ENCODE measurements around the gene RUFY4.
"Not testable (repeated sequence)": the region's sequence is repeated elsewhere in the genome, so short reads cannot be mapped to it uniquely, and the experiment has no call there.

RUFY4 gene

DNA sequence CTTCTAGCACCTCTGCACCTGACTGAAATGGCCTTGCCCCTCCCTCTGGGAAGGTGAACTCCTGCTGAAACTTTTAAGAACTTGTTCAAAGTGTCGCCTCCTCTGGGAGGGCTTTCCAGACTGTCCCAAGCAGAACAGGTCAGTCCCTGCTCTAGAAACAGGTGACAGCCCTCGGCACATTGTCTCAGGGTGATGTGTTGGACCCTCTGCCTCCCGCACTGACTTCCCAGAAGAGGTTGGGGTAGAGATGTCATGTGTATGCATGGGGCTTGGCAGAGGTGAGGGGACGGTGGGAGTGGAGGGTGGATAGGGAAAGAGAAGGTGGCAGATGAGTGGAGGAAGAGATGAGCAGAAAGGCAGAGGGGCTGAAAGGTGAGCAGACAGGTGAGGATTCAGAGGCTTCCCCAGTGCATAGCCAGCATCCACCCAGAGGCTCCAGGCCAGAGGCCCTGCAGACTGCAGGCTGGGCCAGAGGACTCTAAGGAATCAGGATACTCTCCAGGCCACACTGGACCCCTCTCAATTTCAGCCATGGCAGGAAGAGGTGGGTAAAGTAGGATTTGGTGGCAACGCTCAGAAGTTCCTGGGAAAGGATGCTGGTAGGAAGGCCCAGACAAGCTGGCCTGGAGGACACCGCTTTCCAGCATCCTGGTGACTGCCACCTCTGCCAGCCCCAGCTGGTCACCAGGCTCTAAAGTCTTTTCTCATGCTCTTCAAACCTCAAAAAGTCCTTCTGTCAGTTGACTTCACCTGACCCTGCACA is 41.4 kb upstream of the RUFY4 start:
- H3K4me1 Mint-ChIP-seq, result no peaks in the 10 kb centered on the region
- no peak for DNase-seq (ENCODE audit: low spot score in 2 of 2)
- no peaks in the 10 kb centered on the region for H3K9me3 Mint-ChIP-seq

DNA sequence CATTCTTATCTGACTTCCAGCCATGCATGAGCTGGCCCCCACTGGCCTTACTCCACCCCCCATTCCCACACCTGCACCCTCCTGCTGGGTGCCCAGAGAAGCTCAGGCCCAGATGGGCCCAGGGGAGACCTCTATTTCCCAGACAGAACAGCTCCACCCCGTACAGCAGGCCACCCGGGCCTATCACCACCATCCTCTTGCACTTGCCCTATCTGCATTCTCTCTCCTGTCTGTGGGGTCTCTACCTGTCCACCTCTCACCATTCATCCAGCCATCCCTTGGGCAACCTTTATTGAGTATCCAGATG is 40.9 kb upstream of the RUFY4 start:
- Mint-ChIP-seq H3K27me3 (no peaks in the 10 kb centered on the region), H3K9me3 (no peaks in the 10 kb centered on the region), H3K36me3 (no peaks in the 10 kb centered on the region), H3K4me3 (no peak overlapping the region), H3K27ac (no peak overlapping the region), H3K4me1 (no peaks in the 10 kb centered on the region)
- ATAC-seq (ENCODE audit: low read depth) (no peak), DNase-seq (ENCODE audit: low spot score in 2 of 2) (no peak)

More for the DNA sequence above, 41.4 kb upstream of the RUFY4 start:
- Mint-ChIP-seq H3K27me3 (no peaks in the 10 kb centered on the region), H3K27ac (no peak overlapping the region), H3K36me3 (no peaks in the 10 kb centered on the region), H3K4me3 (no peak overlapping the region)
- no peak for ATAC-seq (ENCODE audit: low read depth)

DNA sequence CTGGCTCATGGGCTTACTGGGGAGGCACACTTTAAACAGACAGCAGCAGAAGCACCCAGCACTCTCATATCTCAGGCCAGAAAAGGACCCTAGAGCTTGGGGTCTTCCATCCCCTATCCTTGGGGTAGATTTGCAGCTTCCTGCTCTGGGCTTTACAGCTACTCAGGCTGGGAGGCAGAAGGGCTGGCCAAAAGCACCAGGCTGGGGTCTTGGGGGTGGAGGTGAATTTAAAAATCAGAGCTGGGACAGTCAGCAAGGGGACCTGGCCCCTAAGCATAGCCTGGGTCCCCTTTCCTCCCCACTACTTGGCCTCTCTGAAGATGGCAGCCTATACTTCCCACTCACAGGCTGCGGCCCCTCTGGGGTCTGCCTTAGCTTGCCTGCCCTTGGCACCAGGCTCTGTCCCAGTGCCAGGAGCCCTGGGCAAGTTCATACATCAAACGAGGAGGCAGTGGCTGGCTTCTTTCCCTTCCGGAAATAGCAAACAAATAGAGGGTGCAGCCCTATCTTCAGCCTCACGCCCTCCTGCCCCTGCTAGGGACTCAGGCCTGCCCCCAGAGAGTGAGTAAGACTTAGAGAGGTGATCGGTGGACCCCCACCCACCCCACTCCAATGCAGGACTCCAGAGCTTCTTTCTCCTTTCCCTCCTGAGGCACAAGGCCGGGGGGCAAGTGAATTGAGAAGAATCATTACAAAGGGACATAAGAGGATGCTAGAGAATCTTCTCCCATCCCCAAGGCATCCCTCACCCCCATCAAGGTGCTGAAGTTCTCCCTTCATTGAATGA is 40.3 kb upstream of the RUFY4 start:
- H3K4me3 Mint-ChIP-seq, result no peak overlapping the region
- DNase-seq (ENCODE audit: low spot score in 2 of 2) (no peak), ATAC-seq (ENCODE audit: low read depth) (no peak)
- no peaks in the 10 kb centered on the region for H3K27me3 Mint-ChIP-seq
- no peaks in the 10 kb centered on the region for H3K36me3 Mint-ChIP-seq
- no peaks in the 10 kb centered on the region for H3K9me3 Mint-ChIP-seq
- no peak overlapping the region for H3K27ac Mint-ChIP-seq
- no peaks in the 10 kb centered on the region for H3K4me1 Mint-ChIP-seq

DNA sequence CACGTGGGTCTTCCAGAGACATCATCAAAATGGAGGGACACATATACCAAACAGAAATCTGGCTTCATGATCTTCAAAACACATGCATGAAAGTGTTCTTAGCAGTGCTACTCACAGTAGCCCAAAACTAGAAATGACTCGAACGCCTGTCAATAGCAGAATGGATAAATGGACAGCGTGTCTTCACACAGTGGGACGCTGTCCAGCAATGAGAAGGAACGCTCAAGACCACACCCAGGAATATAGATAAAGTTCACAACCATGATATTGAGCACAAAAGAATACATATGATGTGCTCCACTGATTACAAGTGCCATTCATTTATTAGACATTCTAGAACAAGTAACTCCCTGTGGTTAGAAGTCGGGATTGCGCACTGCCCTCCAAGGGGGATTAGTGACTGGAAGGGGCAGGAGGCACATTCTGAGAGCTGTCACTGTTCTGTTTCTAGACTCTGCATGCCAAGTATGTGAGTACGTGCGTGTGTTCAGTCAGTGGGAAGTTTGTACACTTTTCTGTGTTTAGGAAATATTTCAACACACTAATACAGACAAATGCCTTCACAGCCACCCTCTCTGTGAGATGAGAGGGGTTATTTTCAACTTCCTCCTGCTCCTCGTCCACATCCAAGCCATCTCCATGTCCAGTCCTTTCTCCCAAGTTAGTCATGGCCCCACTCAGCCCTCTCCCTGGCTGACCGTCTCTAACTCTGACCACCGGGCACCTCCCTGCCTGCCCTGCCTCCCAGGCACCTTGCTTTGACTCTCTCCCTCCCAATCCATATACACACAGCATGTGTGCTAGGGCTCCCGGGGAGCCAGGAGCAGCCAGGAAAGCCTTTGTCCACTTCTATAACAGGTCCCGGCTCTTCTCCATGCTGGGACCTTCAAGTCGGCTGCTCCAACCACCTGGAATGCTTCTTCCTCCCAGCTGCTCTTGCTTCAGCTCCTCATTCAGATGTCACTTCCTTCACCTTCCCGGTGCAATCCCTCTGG is 39.4 kb upstream of the RUFY4 start:
- Mint-ChIP-seq H3K27me3 (peaks cover 2% of the 10 kb centered on the region), H3K36me3 (no peaks in the 10 kb centered on the region), H3K27ac (no peak overlapping the region), H3K9me3 (no peaks in the 10 kb centered on the region), H3K4me1 (peaks cover 3% of the 10 kb centered on the region), H3K4me3 (no peak overlapping the region)
- DNase-seq (ENCODE audit: low spot score in 2 of 2), result peak in 1 of 2 donors; percentile 5
- no peak for ATAC-seq (ENCODE audit: low read depth)

DNA sequence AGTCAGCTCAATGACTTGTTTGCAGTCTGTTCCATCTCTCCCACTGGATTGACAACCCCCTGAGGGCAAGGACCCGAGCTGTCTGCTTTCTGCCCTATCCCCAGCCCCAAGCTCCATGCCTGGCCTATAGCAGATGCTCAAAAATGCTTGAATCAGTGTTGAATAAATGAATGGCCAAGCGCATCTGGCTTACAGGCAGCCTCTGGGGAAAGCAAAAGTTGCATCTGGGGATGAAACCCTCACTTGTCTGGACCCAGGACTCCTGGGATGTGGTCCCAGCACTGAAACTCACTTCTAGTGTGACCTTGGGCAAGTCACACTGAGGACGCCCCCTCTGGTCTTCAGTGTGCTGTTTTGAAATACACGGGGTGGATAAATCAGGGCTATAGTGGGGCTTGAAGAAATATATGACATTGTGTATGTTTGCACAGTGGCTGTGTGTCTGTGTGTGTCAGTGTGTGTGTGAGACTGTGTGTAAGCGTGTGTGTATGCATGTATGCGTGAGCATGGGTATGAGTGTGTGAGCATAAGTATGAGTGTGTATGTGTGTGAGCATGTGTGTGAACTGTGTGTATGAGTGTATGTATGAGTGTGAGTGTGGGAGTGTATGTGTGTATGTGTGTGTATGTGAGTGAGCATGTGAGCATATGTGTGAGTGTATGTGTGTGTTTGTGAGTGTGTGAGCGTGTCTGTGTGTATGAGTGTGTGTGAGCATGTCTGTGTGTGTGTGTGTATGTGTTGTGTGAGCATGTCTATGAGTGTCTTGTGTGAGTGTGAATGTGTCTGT is 38.5 kb upstream of the RUFY4 start:
- no peak overlapping the region for H3K27ac Mint-ChIP-seq
- DNase-seq (ENCODE audit: low spot score in 2 of 2) (peak in 1 of 2 donors; percentile 8), ATAC-seq (ENCODE audit: low read depth) (no peak)
- peaks cover 2% of the 10 kb centered on the region for H3K27me3 Mint-ChIP-seq
- no peaks in the 10 kb centered on the region for H3K36me3 Mint-ChIP-seq
- H3K9me3 Mint-ChIP-seq, result no peaks in the 10 kb centered on the region
- peaks cover 3% of the 10 kb centered on the region for H3K4me1 Mint-ChIP-seq
- no peak overlapping the region for H3K4me3 Mint-ChIP-seq

DNA sequence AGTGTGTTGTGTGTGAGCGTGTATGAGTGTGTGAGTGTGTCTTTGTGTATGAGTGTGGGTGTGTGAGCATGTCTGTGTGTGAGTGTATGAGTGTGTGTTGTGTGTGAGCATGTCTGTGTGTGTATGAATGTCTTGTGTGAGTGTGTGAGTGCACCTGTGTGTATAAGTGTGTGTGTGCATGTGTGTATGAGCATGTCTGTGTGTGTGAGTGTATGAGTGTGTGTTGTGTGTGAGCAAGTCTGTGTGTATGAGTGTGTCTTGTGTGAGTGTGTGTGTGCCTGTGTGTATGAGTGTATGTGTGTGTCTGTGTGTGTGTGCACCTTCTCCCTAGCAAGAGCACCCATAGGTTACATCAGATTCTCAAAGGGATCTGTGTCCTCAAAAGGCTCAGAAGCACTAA is 37.8 kb upstream of the RUFY4 start:
- DNase-seq (ENCODE audit: low spot score in 2 of 2) (peak in 1 of 2 donors; percentile 4), ATAC-seq (ENCODE audit: low read depth) (no peak)
- Mint-ChIP-seq H3K4me3 (no peak overlapping the region), H3K27ac (no peak overlapping the region), H3K4me1 (peaks cover 3% of the 10 kb centered on the region), H3K27me3 (peaks cover 2% of the 10 kb centered on the region), H3K9me3 (no peaks in the 10 kb centered on the region), H3K36me3 (no peaks in the 10 kb centered on the region)

DNA sequence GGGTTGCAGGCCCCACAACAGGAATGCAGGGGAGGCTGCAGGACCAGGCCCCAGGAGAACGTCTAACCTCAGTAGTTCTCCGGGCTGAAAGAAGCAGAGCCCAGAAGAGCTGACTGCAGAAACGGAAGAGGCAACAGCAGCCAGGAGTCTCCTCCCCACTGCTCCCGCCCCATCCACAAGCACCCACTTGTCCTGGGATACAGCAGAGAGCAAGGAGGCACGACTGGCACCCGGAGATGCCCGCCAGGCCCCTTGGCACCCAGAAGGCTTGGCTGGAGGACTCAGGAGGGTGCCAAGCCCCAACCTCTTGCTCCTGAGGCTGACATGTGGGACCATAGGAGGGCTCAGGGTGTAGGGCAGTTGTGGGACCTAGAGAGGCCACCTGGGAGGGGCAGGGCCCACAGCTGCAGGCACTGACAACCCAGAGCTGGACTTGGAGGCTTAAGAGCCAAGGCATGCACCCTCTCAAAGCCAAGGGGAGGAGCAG is 37.2 kb upstream of the RUFY4 start:
- Mint-ChIP-seq H3K27me3 (peaks cover 2% of the 10 kb centered on the region), H3K27ac (no peak overlapping the region), H3K36me3 (no peaks in the 10 kb centered on the region), H3K4me1 (peaks cover 3% of the 10 kb centered on the region), H3K9me3 (no peaks in the 10 kb centered on the region), H3K4me3 (no peak overlapping the region)
- ATAC-seq (ENCODE audit: low read depth) (no peak), DNase-seq (ENCODE audit: low spot score in 2 of 2) (no peak)

DNA sequence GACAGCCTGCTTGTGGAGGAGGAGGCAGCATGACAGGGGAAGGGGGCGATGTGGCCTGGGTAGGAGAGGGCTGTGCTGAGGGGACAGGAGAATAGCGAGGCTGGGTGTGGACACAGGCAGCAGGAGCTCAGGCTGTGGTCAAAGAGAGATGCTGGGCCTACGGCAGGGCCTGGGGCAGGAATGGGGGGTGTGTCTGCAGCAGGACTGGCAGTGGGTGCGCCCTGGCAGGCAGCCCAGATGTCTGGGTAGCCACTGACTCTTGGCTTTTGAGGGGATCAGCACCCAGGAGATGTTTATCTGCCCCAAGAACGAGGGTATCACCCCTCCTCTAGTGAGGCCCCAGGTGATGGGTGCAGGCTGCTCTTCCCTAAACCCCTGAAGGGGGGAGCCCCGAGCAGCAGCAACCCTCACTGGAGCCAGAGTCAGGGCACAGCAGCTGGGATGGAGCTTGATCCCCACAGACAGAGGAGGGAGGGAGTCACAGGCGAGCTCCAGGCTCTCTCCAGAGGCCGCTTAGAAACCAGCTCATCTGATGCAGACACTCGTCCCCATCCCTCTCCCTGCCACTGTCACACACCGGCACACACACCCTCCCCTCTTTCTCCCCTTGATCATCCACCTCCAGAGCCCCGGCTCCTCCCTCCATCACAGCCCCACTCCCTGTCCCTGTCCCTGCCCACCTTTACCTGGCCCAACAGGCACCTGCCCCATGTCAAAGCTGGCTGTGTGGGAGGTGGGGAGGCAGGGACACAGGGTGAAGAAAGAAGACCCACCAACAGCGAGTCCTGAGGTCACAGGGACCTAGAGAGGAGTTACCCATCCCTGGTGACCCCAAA is 36.5 kb upstream of the RUFY4 start:
- H3K4me3 Mint-ChIP-seq, result no peak overlapping the region
- DNase-seq (ENCODE audit: low spot score in 2 of 2) (peak in 1 of 2 donors; percentile 9), ATAC-seq (ENCODE audit: low read depth) (no peak)
- H3K9me3 Mint-ChIP-seq, result no peaks in the 10 kb centered on the region
- peaks cover 2% of the 10 kb centered on the region for H3K27me3 Mint-ChIP-seq
- no peak overlapping the region for H3K27ac Mint-ChIP-seq
- no peaks in the 10 kb centered on the region for H3K36me3 Mint-ChIP-seq
- peaks cover 3% of the 10 kb centered on the region for H3K4me1 Mint-ChIP-seq

DNA sequence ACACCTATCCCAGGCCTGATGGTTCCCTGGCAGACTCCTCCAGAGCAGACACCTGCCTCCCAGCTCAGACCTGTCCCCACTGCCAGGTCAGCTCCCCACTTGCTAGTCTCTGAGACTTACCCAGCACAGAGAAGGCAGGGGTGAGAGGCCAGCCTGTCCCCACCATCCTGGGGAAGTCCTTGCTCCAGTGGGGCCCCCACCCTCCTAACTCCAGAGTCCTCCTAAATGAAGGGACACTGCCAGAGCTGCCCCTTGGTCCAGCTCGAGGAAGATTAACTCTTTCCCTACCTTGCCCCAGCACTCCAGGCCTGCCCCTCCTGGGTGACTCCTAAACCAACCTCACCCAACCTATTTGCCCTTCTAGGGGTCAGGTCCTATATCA is 35.9 kb upstream of the RUFY4 start:
- H3K27ac Mint-ChIP-seq, result no peak overlapping the region
- no peak for ATAC-seq (ENCODE audit: low read depth)
- H3K4me3 Mint-ChIP-seq, result no peak overlapping the region
- H3K4me1 Mint-ChIP-seq, result peaks cover 3% of the 10 kb centered on the region
- no peaks in the 10 kb centered on the region for H3K9me3 Mint-ChIP-seq
- H3K36me3 Mint-ChIP-seq, result no peaks in the 10 kb centered on the region
- peaks cover 2% of the 10 kb centered on the region for H3K27me3 Mint-ChIP-seq
- no peak for DNase-seq (ENCODE audit: low spot score in 2 of 2)

DNA sequence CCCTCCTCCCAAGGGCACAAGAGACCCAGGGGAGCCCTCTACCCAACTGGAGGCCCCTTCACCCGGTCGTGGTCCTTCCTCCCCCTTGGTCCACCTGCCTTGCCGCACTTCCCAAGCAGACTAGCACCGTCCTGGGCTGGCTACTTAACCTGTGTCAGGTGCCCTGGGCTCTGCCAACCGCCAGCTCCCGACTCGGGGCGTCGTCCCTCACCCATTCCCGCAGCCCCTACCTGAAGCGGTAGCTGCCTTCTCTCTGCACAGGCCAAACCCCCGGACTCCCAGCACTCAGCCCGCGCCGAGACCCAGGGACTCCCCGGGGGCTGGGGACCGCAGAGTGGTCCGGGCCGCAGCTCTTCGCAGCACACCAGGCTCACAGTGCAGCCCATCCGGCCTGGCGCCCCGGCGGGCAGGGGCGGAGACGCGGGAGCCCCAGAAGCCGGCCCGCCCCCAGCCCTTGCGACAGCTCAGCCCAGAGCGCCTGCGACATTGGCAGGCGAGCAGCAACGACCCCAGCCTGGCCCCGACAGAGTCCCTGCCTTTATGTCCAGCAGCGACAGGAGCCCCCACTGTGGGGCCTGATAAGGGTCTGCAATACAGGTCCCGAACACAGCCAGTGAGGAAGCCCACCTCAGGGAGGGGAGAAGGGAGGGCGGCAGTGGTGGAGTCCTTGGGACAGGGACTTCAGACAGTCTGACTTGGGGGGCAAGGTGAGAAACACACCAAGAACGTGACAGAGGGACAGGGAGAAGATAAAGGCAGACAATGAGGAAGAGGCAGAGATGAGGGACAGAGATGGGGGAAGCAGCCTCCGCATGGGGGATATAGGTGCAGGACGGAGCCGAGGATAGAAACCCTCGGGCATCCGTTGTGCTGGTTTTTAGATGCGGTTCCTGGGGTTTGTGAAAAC is 35.2 kb upstream of the RUFY4 start:
- H3K27ac Mint-ChIP-seq, result peak overlapping the region; percentile 38
- H3K4me1 Mint-ChIP-seq, result peaks cover 3% of the 10 kb centered on the region
- H3K4me3 Mint-ChIP-seq, result peak overlapping the region; percentile 74
- ATAC-seq (ENCODE audit: low read depth) (peak; percentile 4), DNase-seq (ENCODE audit: low spot score in 2 of 2) (no peak)
- no peaks in the 10 kb centered on the region for H3K9me3 Mint-ChIP-seq
- H3K27me3 Mint-ChIP-seq, result peaks cover 5% of the 10 kb centered on the region
- H3K36me3 Mint-ChIP-seq, result no peaks in the 10 kb centered on the region

DNA sequence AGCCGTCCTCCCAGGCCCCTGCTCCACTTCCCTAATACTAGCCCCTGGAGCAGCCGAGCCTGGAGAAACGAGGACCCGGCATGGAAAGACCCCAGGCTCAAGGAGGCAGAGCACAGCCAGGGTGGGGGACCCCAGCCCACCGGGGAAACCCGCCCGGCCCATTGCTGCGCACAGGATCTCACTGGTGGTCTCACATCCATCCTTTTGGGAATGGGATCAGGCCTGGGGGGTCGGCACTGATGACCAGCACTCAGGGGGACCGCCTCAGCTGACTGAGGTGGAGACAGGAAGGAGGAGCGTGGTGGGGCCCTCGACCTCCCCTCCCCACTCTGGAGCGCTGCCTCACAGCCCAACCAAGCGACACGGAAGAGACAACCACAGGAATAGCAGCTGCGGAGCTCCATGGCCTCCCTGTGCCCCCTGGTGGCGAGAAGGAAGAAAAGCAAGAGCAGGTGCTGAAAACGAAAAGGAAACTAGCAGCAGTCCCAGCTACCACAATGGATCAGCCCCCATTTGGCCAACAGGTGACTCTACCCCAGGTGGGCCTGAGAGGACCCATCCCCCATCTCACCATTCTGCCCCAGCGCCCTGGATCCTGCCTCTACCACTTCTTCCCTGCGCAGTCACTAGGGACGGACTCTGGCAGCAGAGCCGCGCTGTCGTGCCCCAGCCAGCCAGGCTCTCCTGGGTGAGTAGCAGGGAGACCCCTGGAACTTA is 34.4 kb upstream of the RUFY4 start:
- Mint-ChIP-seq H3K27me3 (peaks cover 11% of the 10 kb centered on the region), H3K4me3 (peak overlapping the region; percentile 74)
- H3K36me3 Mint-ChIP-seq, H3K4me1 Mint-ChIP-seq, H3K9me3 Mint-ChIP-seq, H3K27ac Mint-ChIP-seq: not testable (repeated sequence)
- DNase-seq (ENCODE audit: low spot score in 2 of 2) (peak; percentile 40 to 46), ATAC-seq (ENCODE audit: low read depth) (peak; percentile 86)

All from memory B cell (primary cell).